HL-60 (cell line): ENCODE measurements around the gene TFCP2.

Source experiments
- DNase-seq, 2 experiments: peaks; one replicate each; pipeline ENCODE4 v3.0.0-alpha.2; 2010 to 2020; ENCODE audit warnings: low read depth in 1 of 2, low spot score in 1 of 2
- H3K27ac ChIP-seq: fragments of 250-450 bp; sonication (Bioruptor Pico); replicated peaks from 2 replicates; pipeline ENCODE4 v1.5.1; 2020; ENCODE audit warnings: mild to moderate bottlenecking, moderate library complexity
- H3K27me3 ChIP-seq: fragments of 250-450 bp; sonication (Bioruptor Pico); 2 replicates; pipeline ENCODE4 v1.5.1; 2021; ENCODE audit warnings: mild to moderate bottlenecking, moderate library complexity; ENCODE audit not compliant: insufficient read depth, poor library complexity, severe bottlenecking
- H3K4me3 ChIP-seq: replicated peaks from 2 replicates; pipeline ENCODE4 v1.5.1; 2011; ENCODE audit warnings: mild to moderate bottlenecking, control low read depth, low read length; ENCODE audit not compliant: insufficient read depth
- CTCF ChIP-seq: IDR thresholded peaks from one replicate; pipeline ENCODE4 v1.5.1; 2011; ENCODE audit warnings: low read length, control low read depth, inconsistent platforms; ENCODE audit not compliant: insufficient read depth
- GABPA ChIP-seq: IDR thresholded peaks from 2 replicates; pipeline ENCODE4 v1.6.1; 2012; ENCODE audit warnings: low read depth
- POLR2AphosphoS5 ChIP-seq: IDR thresholded peaks from 2 replicates; pipeline ENCODE4 v1.6.1; 2012; ENCODE audit warnings: low read depth
- REST ChIP-seq: IDR thresholded peaks from 2 replicates; pipeline ENCODE4 v1.6.1; 2012; ENCODE audit warnings: low read depth; ENCODE audit not compliant: insufficient replicate concordance
- SPI1 ChIP-seq: IDR thresholded peaks from 2 replicates; pipeline ENCODE4 v1.6.1; 2012; ENCODE audit warnings: low read depth, mild to moderate bottlenecking, borderline replicate concordance

The TFCP2 gene

GRCh38 chr12:51174501-51174900 is 1.6 kb upstream of the TFCP2 start:
- Histone ChIP-seq H3K27ac (no peak overlapping the region), H3K27me3 (no peaks in the 10 kb centered on the region), H3K4me3 (no peak overlapping the region)
- DNase-seq, result no peak
- TF ChIP-seq REST, result no peak
- TF ChIP-seq POLR2AphosphoS5, result no peak
- TF ChIP-seq CTCF, result no peak

- Histone ChIP-seq H3K27ac (peak overlapping the region; percentile 85), H3K27me3 (no peaks in the 10 kb centered on the region), H3K4me3 (peak overlapping the region; percentile 98)
- DNase-seq, result peak in 1 of 2 experiments; percentile 9
- peak; percentile 58; the same call in 1 of the 2 replicates for TF ChIP-seq SPI1
- no peak for TF ChIP-seq POLR2AphosphoS5
Measured at GRCh38 chr12:51171884-51172514, 936 bp downstream of the TFCP2 start.

GRCh38 chr12:51163795-51164194 is 9.1 kb downstream of the TFCP2 start:
- no peak for TF ChIP-seq SPI1
- no peak for TF ChIP-seq GABPA
- TF ChIP-seq REST, result no peak
- TF ChIP-seq POLR2AphosphoS5, result no peak
- TF ChIP-seq CTCF, result no peak
- no peak overlapping the region for H3K27ac ChIP-seq

GRCh38 chr12:51162217-51162616 is 10.7 kb downstream of the TFCP2 start:
- no peak for TF ChIP-seq POLR2AphosphoS5
- no peak for TF ChIP-seq REST
- TF ChIP-seq CTCF, result no peak
- TF ChIP-seq GABPA, result no peak
- TF ChIP-seq SPI1, result no peak
- H3K27ac ChIP-seq, result no peak overlapping the region
- no peak overlapping the region for H3K4me3 ChIP-seq
- no peak for DNase-seq
- no peaks in the 10 kb centered on the region for H3K27me3 ChIP-seq

More at GRCh38 chr12:51163795-51164194, 9.1 kb downstream of the TFCP2 start:
- DNase-seq, result no peak
- H3K4me3 ChIP-seq, result no peak overlapping the region
- H3K27me3 ChIP-seq, result no peaks in the 10 kb centered on the region
